Hippocampal formation (tissue), 2 donors: Measurements from ENCODE around the gene DCP2.
"Not testable (repeated sequence)": the region's sequence is repeated elsewhere in the genome, so short reads cannot be mapped to it uniquely, and the experiment has no call there.

ENCODE experiments used
- DNase-seq, 2 donors: peaks; one replicate each; lab custom pipeline; 2025; lab: John Stamatoyannopoulos, UW

The DCP2 gene

DNA sequence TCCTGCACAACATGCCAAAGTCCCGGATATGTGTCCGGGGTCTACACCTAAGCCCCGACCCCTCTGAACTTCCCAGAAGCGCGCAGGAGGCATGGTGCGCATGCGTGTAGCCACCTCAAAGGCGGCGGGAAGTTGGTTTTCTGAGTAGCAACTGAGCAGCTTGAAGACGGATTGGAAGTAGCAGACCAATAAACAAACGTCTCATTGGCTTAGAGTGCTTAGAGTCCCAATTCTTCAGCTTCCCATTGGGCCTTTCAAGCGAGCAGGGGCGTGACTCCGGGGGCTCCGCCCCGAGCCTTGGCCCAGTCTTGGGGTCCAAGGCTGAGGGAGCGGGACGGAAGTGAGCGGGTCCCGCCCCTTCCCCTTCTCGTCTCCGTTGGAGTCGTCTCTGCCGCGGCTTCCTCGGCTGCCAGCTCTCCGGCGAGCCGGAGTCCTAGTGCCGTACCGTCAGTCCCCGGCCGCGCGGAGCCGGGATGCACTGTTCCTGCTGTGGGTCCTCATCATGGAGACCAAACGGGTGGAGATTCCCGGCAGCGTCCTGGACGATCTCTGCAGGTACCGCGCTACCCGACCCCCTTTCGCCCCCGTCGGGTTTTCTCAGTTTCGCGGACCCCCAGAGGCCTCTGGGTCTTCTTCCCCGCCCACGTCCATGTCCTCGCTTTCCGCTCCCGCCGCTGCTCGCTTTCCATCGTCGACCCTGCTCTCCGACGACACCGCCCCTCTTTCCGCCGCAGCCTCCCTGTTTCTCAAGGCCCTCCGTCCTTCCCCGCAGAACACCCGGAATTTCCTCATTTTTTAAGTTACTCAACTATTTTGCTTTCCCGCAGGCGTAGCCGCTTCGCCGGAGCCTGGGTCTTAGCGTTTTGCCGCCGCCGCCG is at the start of gene DCP2:
DCP2 (plus strand) TSS at position 367 of the 878 bp plus-strand sequence; CDS start at position 503, 136 bp downstream.
- peak; percentile 90 to 99 for DNase-seq

DNA sequence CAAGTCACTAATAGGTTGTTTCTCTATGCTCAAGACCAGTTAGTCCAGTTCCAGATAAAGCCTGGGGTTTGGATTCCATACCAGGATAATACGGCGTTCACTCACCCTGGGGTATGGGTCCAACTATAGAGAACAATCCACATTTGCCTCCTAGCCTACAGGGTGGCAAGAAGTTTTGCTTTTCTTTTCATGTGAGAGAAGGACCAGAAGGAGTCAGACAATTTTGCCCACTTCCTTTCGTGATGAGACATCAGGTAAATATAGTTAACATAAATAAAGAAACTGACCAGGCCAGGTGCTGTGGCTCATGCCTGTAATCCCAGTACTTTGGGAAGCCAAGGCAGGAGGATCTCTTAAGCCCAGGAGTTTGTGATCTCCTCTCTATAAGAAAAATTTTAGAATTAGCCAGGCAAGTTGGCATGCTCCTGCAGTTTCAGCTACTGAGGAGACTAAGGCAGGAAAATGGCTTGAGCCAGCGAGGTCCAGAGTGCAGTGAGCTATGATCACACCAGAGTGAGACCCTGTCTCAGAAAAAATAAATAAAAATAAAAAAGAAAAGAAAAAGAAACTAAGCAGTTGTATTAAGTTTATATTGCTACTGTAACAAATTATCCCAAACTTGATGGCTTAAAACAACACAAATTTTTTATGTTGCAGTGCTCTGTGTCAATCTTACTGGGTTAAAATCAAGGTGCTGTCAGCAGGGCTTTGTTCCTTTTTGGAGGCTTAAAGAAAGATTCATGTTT is 47.1 kb upstream of the DCP2 start:
- DNase-seq, result no peak

DNA sequence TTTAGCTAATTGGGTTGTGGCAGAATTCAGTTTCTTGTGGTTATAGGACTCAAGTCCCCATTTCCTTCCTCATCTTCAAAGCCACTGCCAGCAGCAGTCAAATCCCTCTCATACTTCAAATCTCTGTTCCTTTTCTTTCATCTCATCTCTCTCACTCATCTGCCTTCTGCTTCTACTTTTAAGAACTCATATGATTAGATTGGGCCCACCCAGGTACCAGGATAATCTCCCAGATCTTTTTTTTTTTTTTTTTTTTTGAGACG is 46.6 kb upstream of the DCP2 start:
- no peak for DNase-seq

DNA sequence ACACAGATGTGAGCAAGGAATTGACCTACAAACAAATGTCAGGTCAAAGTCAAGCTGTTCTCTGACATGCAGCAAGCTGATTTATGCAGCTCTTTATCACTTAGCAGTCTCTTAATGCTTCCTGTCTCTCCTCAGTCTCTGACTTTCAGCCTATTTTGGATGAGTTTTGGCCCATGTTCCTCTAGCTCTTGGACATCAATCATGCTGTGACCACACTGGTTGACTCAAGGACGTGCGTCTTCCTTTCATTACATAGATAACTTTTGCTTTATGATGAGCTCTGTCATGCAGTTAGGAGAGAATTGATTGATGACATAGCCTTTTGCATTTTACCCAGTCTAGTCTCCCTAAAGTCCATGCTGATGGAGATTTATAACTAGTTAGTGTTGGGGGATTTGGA is 45.1 kb upstream of the DCP2 start:
- DNase-seq, result no peak

DNA sequence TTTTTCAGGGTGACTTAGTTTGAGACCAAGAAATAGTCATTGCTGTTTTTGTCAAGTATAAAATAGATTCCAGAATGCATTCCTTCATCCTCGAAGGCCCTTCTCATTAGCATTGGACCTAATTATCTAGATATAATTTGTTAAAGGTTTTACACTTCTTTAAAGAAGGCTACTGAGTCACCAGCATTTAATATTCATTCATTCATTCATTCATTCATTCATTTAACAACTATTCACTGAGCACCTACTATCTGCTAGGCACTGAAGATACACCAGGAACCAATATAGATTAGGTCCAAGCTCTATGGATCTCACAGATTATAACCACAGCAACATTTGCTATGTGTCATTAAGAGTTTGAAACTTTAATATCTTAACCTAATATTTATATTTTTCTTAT is 43.5 kb upstream of the DCP2 start:
- no peak for DNase-seq

DNA sequence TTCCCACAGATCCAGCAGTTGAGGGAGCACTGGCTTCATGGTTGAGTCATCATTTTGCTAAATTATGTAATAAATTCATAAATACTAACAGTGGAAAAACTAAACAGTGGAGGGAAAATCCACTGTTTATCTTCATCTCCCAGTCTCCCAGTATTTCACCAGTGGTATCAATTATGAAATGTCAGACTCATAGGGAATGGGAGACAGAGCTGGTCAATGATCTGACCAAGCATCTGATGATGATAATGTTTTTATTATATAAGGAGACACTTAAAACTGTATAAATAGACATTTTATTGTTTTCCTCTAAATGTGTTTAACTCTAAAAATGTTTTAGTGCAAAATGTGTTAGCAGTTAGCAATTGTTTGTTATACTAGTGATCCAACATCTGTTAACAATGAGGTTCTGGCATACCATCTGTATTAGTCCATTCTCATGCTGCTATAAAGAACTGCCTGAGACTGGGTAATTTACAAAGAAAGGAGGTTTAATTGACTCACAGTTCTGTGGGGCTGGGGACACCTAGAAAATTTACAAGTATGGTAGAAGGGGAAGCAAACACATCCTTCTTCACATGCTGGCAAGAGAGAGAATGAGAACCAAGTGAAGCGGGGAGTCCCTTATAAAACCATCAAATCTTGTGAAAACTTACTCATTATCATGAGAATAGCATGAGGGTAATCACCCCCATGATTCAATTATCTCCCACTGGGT is 42.8 kb upstream of the DCP2 start:
- DNase-seq, result no peak

DNA sequence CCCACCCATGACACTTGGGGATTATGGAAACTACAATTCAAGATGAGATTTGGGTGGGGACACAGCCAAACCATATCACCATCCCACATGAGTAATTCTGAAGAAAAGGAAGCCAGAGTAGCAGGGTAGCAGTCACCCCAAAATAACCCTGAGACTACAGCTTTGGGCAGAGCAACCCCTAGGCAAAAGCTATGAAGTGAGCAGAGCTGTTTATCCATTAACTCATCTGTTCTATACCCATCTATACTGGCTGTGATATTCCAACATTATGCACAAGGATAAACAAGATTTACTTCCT is 42.3 kb upstream of the DCP2 start:
- no peak for DNase-seq

DNA sequence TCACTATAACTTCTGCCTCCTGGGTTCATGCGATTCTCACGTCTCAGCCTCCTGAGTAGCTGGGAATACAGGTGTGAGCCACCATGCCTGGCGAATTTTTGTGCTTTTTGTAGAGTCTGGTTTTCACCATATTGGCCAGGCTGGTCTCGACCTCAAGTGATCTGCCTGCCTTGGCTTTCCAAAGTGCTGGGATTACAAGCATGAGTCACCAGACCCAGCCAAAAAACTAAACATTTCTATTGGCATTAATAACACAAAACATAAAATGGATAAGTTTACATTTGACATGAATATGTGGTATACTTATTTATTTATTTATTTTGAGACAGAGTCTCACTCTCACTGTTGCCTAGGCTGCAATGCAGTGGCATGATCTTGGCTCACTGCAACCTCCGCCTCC is 40.9 kb upstream of the DCP2 start:
- DNase-seq, result no peak

DNA sequence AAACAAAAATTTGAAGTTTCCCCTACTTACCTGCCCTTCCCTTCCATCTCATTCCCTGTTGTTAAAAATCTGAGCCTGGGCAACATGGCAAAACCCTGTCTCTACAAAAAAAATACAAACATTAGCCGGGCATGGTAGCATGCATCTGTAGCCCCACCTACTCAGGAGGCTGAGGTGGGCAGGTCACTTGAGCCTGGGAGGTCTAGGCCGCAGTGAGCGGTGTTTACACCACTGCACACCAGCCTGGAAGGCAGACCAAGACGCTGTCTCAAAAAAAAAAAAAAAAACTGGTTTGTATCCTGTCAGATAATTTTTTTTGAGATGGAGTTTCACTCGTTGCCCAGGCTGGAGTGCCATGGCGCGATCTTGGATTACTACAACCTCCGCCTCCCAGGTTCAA is 38.3 kb upstream of the DCP2 start:
- no peak for DNase-seq

DNA sequence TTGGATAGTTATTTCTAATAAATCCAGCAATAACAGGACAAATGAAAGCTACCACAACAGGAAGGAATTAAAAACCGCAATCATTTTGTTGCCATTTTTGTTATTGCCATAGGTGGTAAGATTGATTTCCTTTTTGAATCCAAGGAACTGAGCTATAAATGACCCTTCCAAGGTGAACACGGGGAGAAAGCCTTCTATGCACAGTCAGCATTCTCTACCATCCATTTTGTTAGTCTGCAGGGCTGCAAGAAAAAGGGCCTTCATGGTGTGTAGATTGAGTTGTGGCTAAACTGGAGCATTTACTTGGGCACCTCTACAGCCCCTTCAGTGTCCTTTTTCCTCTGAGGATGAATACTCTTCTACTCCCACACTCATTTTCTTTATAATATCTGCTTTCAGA is 35.9 kb upstream of the DCP2 start:
- DNase-seq, result no peak

DNA sequence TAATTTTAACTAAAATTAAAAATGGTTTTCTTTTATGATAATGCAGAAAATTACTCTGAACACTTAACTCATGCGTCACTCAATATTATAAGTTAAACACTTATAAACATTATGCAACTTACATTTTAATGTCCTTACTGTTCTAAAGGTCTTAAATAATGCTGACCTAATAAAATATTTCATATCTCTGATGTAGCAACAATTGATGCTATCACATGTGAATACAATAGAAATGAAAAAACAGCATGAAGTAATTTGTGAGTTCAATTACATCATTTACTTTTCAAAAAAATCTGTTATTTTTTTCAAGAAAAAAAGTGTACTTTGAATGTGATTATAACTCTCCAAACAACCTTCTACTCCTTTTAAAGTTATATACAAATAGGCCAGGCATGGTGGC is 28.1 kb upstream of the DCP2 start:
- DNase-seq, result no peak

DNA sequence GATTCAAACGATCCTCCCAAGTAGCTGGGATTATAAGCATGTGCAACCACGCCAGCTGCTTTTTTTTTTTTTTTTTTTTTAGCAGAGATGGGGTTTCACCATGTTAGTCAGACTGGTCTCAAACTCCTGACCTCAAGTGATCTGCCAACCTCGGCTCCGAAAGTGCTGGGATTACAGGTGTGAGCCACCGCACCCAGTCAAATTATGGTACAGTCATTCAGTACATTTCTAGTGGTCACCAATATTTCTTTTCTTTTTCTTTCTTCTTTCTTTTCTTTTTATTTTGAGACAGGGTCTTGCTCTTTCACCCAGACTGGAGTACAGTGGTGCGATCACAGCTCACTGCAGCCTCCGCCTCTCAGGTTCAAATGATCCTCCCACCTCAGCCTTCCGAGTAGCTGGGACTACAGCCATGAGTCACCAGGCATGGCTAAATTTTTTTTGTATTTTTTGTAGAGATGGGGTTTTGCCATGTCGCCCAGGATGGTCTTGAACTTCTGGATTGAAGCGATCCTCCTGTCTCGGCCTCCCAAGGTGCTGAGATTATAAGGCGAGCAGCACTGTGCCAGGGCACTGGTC is 25.4 kb upstream of the DCP2 start:
- DNase-seq, result no peak

DNA sequence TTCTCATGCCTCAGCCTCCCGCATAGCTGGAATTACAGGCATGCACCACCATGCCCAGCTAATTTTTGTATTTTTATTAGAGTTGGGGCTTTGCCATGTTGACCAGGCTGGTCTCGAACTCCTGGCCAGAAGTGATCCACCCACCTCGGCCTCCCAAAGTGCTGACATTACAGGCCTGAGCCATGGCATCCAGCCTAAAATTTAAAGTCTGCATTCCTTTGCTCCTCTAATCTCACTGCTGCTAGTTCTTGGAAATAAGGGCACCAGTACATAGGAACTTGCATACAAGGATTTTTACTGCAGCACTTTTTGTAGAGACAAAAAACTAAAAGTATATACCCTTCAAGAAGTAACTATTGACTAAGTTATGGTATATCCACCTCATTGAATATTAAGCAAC is 20.0 kb upstream of the DCP2 start:
- DNase-seq, result no peak

DNA sequence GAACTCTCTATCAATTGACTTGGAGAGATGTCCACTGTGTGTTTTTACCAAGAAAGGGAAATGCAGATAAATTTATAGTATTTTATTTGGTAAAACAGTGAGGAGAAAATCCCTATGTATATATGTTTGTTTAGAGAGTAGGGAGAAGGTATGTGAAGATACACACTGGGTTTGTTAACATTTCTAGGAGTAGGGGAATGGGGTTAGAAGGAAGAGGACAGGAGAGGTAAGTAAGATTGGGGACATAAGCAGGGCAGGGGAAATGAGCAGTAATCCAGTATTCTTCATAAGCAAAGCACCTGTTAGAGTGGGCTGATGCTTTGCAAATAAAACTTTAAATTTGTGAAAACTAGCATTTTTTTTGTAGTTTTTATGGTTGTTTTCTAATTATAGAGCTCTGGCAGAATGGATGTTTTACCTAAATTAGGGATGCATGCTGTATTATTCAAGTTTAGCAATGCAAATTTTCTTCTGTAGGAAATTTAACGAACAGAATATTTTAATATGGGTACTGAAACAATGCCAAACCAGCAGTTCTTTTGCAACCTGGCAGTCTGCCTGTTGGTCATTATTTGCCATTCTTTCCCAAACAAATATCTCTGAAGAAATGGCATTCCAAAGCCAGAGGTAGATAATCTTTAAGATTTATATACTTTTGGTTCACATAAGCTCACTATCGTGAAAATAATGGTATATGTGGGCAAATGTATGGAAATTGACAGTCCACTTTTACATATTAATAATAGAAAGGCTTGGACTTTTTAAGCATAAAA is 19.4 kb upstream of the DCP2 start:
- DNase-seq, result no peak

DNA sequence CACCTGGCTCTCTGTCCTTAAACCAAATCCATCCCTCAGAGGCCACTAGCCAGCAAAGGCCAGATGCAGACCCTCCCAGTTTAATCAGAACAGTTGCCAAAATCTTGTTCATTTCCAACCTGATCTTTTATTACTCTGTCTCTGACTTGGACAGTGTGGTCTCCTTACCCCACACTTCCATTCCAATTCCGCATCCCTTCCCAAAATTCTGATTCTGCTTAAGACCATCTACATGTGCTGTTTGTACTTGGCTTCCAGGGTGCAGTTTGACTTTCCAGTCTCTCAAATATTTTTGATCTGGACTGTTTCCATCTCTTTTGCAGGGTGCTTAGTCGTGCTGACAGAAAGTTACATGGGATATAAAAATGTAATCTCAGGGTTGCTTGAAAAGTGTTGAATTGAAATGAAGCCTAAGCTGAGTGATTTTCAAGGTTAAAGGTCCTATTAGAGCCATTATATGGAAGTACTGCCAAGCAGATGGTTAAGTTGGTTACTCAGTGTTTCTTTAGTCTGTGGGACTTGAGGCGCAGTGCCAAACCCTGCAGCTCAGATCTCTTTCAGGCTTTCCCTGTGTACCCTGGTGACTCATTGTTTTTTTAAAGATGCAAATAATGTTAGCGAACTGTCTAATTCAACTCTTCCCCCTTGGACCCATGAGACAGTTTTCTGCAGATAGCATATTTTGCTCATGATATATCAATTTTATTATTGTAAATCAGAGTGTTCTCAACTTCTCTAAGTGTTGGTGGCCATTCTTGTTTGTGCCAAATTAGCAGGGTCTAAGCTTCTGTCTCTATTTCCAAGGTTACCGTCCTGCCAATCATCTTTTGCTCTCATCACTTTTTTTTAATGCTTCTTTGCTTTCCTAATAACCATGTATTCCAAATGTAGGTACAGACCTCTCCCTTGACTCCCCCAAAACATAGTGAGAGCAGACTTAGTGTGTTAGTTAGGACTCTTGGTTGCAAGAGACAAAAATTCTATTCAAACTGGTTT is 18.2 kb upstream of the DCP2 start:
- peak in 1 of 2 donors; percentile 24 for DNase-seq

DNA sequence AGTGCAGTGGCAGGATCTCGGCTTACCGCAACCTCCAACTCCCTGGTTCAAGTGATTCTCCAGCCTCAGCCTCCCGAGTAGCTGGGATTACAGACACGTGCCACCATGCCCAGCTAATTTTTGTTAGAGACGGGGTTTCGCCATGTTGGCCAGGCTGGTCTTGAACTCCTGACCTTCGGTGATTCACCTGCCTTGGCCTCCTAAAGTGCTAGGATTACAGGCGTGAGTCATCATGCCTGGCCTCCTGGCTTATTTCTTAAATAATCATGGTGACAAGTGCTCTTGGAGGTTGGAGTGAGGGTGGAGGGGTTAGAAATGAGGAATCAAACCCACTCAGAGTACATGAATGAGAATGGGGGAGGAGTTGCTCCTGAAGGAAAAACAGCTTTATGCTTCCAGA is 16.7 kb upstream of the DCP2 start:
- not testable (repeated sequence) for DNase-seq

DNA sequence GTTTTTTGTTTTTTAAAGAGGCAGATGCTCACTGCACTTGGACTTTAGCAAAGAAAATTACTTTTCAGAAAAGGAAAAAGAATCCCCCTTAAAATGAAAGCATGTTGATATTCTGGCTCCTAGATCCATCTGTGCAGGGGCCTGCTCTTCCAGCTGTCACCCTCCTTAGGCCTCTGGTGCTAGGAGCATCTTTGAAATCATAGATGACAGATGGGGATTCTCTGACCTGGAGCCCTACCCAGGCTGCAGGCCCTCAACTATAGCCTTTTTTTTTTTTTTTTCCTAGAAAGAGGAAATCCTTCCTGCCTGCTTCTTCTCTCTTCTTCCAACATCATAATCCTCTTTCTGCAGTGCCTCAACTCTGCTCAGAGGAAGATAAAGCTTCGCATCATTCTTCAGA is 16.3 kb upstream of the DCP2 start:
- DNase-seq, result no peak

DNA sequence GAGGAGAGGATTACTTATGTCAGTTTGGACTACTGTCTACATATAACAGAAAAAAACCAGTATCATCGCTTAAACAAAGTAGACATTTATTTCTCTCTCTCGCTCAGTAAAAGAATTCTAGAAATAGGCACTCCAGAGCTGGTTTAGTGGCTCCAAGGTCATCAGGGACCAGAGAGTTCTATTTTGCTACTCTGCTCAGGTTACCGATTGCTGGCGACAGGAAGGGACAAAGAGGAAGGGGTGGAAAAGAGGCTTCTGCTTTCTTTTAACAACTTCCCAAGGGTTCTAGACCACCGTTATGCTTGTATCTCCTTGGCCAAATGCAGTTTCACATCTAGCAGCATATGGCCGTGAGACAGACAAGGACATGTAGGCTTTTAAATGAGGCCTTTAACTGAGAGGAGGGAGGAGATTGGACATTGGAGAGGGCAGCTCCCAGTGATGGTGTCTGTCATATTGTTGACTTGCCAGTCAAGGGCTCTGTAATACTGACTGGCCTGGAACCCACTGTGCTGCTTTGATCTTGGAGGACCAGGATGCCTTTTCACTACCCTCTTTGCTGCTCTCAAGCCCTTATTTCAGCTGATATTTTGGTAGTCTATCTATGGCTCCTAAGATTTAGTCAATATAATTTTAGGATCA is 15.6 kb upstream of the DCP2 start:
- DNase-seq, result no peak

DNA sequence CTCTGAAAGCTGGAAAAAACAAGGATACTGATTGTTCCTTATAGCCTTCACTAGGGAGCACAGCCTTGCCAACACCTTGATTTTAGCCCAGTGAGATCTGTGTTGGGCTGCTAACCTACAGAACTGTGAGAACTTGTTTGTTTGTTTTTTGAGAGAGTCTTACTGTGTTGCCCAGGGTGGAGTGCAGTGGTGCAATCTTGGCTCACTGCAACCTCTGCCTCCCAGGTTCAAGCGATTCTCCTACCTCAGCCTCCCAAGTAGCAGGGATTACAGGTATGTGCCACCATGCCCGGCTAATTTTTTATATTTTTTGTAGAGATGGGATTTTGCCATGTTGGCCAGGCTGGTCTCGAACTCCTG is 13.2 kb upstream of the DCP2 start:
- not testable (repeated sequence) for DNase-seq

DNA sequence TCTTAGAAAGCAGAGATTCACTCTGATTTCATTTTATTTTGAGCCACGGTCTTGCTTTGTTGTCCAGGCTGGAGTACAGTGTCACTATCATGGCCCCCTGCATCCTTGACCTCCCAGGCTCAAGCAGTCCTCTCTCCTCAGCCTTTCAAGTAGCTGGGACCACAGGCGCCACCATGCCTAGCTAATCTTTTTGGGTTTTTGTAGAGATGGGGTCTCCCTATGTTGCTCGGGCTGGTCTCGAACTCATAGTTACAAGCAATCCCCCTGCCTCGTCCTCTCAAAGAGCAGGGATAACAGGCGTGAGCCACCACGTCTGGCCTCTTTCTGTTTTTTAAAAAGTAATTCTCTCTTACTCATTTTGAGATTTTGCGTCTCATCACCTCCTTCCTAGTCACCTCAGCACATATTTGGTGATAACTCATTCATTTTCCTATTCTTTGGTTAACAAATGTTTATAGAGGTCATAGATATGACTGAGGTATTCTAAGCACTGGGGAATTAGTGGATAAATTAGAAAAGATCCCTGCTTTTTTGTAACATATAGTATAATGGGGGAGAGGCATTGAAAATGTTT is 10.8 kb upstream of the DCP2 start:
- no peak for DNase-seq
